Measurements from ENCODE around the gene MCUB.
A peak's percentile ranks its signal among the peaks of the same experiment; 100 is the strongest.
"Not testable (repeated sequence)": the region's sequence is repeated elsewhere in the genome, so short reads cannot be mapped to it uniquely, and the experiment has no call there.

MCUB gene

GRCh38 chr4:109559983-109560686 lies at the start of gene MCUB:
Gene MCUB, plus strand, starts transcription at chr4:109560246. Its CDS starts 92 bp downstream, at chr4:109560338.
- peak within 1 kb of the TSS; percentile 54 to 79 for H3K4me3 ChIP-seq (ENCODE audit: low read length in 2 of 2)
- no peaks in the 10 kb centered on the region for H3K36me3 ChIP-seq (ENCODE audit: control insufficient read depth in 2 of 2, insufficient read depth in 2 of 2, low read length in 2 of 2)
- peak within 1 kb of the TSS; percentile 60 for H3K27ac ChIP-seq (ENCODE audit: low read length)
- H3K9ac ChIP-seq (ENCODE audit: low read length in 2 of 2) = peak within 1 kb of the TSS; percentile 68 to 72
- H3K4me1 ChIP-seq (ENCODE audit: control insufficient read depth, insufficient read depth, low read length) = peaks cover 10% of the 10 kb centered on the region
- H3K27me3 ChIP-seq (ENCODE audit: control insufficient read depth in 1 of 2, insufficient read depth in 2 of 2, low read length in 2 of 2) = no peaks in the 10 kb centered on the region
- no peaks in the 10 kb centered on the region for H3K9me3 ChIP-seq (ENCODE audit: control insufficient read depth in 2 of 2, low read length in 2 of 2)

DNA sequence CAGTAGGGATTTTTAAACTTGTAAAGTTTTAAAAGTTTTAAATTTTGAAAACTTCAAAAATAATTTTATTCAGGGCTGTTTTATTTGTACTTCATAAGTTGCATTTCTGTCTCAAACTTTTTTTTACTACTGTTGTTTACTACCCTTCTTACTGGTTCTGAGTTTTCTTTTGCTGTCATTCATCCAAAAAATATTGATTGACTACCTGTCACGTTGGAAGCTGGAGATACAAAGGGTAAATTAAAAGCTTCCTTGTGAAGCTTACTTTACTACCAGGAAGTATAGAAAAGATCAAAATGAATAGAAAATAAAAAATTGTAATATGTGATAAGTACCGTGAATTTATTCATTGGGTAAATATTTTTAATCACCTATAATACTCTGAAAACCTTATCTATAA lies 49.4 kb upstream of the MCUB start:
- Histone ChIP-seq H3K9me3 (ENCODE audit: control insufficient read depth in 2 of 2, low read length in 2 of 2) (no peaks in the 10 kb centered on the region), H3K36me3 (ENCODE audit: control insufficient read depth in 2 of 2, insufficient read depth in 2 of 2, low read length in 2 of 2) (peaks cover 2 to 5% of the 10 kb centered on the region in 2 donors), H3K27ac (ENCODE audit: low read length) (no peak overlapping the region), H3K4me1 (ENCODE audit: control insufficient read depth, insufficient read depth, low read length) (no peaks in the 10 kb centered on the region), H3K27me3 (ENCODE audit: control insufficient read depth in 1 of 2, insufficient read depth in 2 of 2, low read length in 2 of 2) (no peaks in the 10 kb centered on the region), H3K4me3 (ENCODE audit: low read length in 2 of 2) (no peak overlapping the region), H3K9ac (ENCODE audit: low read length in 2 of 2) (no peak overlapping the region)

DNA sequence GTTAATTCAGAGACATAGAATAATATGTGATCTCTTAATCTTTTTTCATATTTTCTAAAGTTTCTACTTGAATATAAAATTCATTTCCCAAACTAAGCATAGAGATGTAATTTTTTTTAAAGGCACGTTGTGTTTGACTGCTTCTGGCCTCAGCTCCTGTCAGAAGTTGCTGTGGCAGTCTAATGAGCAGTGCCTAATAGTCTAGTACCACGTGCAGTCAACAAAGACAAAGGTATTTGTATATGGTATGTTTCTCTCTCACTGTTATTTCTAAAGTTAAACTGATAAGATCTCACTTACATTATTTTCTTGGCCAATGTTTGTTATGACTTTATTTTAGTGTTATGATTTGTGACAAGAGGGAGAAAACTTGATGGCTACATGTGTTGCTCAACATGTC lies 48.6 kb upstream of the MCUB start:
- H3K27me3 ChIP-seq (ENCODE audit: control insufficient read depth in 1 of 2, insufficient read depth in 2 of 2, low read length in 2 of 2) = no peaks in the 10 kb centered on the region
- H3K4me3 ChIP-seq (ENCODE audit: low read length in 2 of 2) = no peak overlapping the region
- H3K9me3 ChIP-seq (ENCODE audit: control insufficient read depth in 2 of 2, low read length in 2 of 2) = no peaks in the 10 kb centered on the region
- peaks cover 2 to 5% of the 10 kb centered on the region in 2 donors for H3K36me3 ChIP-seq (ENCODE audit: control insufficient read depth in 2 of 2, insufficient read depth in 2 of 2, low read length in 2 of 2)
- no peak overlapping the region for H3K9ac ChIP-seq (ENCODE audit: low read length in 2 of 2)
- no peak overlapping the region for H3K27ac ChIP-seq (ENCODE audit: low read length)
- no peaks in the 10 kb centered on the region for H3K4me1 ChIP-seq (ENCODE audit: control insufficient read depth, insufficient read depth, low read length)

GRCh38 chr4:109513368-109513767 lies 46.7 kb upstream of the MCUB start:
- H3K36me3 ChIP-seq (ENCODE audit: control insufficient read depth in 2 of 2, insufficient read depth in 2 of 2, low read length in 2 of 2) = peaks cover 5 to 15% of the 10 kb centered on the region in 2 donors
- not testable (repeated sequence) for H3K9me3 ChIP-seq (ENCODE audit: control insufficient read depth in 2 of 2, low read length in 2 of 2); H3K4me1 ChIP-seq (ENCODE audit: control insufficient read depth, insufficient read depth, low read length); H3K27ac ChIP-seq (ENCODE audit: low read length); H3K9ac ChIP-seq (ENCODE audit: low read length in 2 of 2); H3K27me3 ChIP-seq (ENCODE audit: control insufficient read depth in 1 of 2, insufficient read depth in 2 of 2, low read length in 2 of 2); H3K4me3 ChIP-seq (ENCODE audit: low read length in 2 of 2)

- Histone ChIP-seq H3K27ac (ENCODE audit: low read length) (no peak overlapping the region), H3K9ac (ENCODE audit: low read length in 2 of 2) (no peak overlapping the region), H3K27me3 (ENCODE audit: control insufficient read depth in 1 of 2, insufficient read depth in 2 of 2, low read length in 2 of 2) (no peaks in the 10 kb centered on the region), H3K36me3 (ENCODE audit: control insufficient read depth in 2 of 2, insufficient read depth in 2 of 2, low read length in 2 of 2) (peaks cover 51 to 56% of the 10 kb centered on the region in 2 donors), H3K4me3 (ENCODE audit: low read length in 2 of 2) (no peak overlapping the region), H3K9me3 (ENCODE audit: control insufficient read depth in 2 of 2, low read length in 2 of 2) (no peaks in the 10 kb centered on the region), H3K4me1 (ENCODE audit: control insufficient read depth, insufficient read depth, low read length) (no peaks in the 10 kb centered on the region)
Measured at GRCh38 chr4:109532182-109532581, 27.9 kb upstream of the MCUB start.

- Histone ChIP-seq H3K4me1 (ENCODE audit: control insufficient read depth, insufficient read depth, low read length) (no peaks in the 10 kb centered on the region), H3K9ac (ENCODE audit: low read length in 2 of 2) (no peak overlapping the region), H3K27ac (ENCODE audit: low read length) (no peak overlapping the region), H3K9me3 (ENCODE audit: control insufficient read depth in 2 of 2, low read length in 2 of 2) (no peaks in the 10 kb centered on the region), H3K27me3 (ENCODE audit: control insufficient read depth in 1 of 2, insufficient read depth in 2 of 2, low read length in 2 of 2) (no peaks in the 10 kb centered on the region), H3K36me3 (ENCODE audit: control insufficient read depth in 2 of 2, insufficient read depth in 2 of 2, low read length in 2 of 2) (peaks cover 9 to 13% of the 10 kb centered on the region in 2 donors), H3K4me3 (ENCODE audit: low read length in 2 of 2) (no peak overlapping the region)
Measured at GRCh38 chr4:109545401-109545800, 14.6 kb upstream of the MCUB start.

DNA sequence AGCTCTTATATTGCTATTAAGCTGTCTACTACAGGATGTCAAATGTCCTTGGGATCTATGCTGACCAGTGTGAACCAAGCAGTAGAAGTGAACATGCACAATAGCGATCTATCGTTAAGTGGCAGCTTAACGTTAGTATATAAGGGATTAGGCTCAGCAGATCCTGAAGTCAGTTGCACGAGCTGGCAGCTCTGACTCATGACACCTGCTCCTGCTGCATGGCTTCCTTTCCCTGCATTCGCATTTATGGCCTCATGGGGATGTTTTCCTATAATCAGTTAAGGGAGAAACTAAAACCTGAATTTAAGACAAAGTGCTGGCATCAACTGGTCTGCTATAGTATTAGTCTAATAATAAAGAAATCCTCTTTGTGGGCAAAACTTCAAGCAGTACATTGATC lies 12.7 kb upstream of the MCUB start:
- H3K4me3 ChIP-seq (ENCODE audit: low read length in 2 of 2) = no peak overlapping the region
- no peaks in the 10 kb centered on the region for H3K27me3 ChIP-seq (ENCODE audit: control insufficient read depth in 1 of 2, insufficient read depth in 2 of 2, low read length in 2 of 2)
- no peaks in the 10 kb centered on the region for H3K9me3 ChIP-seq (ENCODE audit: control insufficient read depth in 2 of 2, low read length in 2 of 2)
- no peak overlapping the region for H3K9ac ChIP-seq (ENCODE audit: low read length in 2 of 2)
- no peaks in the 10 kb centered on the region for H3K4me1 ChIP-seq (ENCODE audit: control insufficient read depth, insufficient read depth, low read length)
- peaks cover 5 to 13% of the 10 kb centered on the region in 2 donors for H3K36me3 ChIP-seq (ENCODE audit: control insufficient read depth in 2 of 2, insufficient read depth in 2 of 2, low read length in 2 of 2)
- H3K27ac ChIP-seq (ENCODE audit: low read length) = no peak overlapping the region

GRCh38 chr4:109548655-109549054 lies 11.4 kb upstream of the MCUB start:
- H3K4me3 ChIP-seq (ENCODE audit: low read length in 2 of 2) = no peak overlapping the region
- no peak overlapping the region for H3K27ac ChIP-seq (ENCODE audit: low read length)
- no peak overlapping the region for H3K9ac ChIP-seq (ENCODE audit: low read length in 2 of 2)
- peaks cover 5 to 11% of the 10 kb centered on the region in 2 donors for H3K36me3 ChIP-seq (ENCODE audit: control insufficient read depth in 2 of 2, insufficient read depth in 2 of 2, low read length in 2 of 2)
- no peaks in the 10 kb centered on the region for H3K9me3 ChIP-seq (ENCODE audit: control insufficient read depth in 2 of 2, low read length in 2 of 2)
- no peaks in the 10 kb centered on the region for H3K4me1 ChIP-seq (ENCODE audit: control insufficient read depth, insufficient read depth, low read length)
- no peaks in the 10 kb centered on the region for H3K27me3 ChIP-seq (ENCODE audit: control insufficient read depth in 1 of 2, insufficient read depth in 2 of 2, low read length in 2 of 2)

DNA sequence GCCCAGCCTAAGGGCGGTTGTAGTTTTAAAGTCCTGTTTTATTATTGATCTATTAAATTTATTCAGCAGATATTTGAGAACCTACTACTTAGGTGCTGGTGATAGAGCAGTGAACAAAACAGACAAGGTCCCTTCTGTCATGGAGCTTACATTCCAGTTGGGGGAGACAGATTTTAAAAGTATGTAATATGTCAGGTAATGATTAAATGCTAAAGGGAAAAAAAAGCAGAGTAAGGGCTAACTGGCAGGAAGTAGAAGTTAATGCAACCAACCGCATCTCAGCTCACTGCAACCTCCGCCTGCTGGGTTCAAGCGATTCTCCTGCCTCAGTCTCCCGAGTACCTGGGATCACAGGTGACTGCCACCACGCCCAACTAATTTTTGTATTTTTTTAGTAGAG lies 7.8 kb upstream of the MCUB start:
- H3K27ac ChIP-seq (ENCODE audit: low read length) = no peak overlapping the region
- H3K9ac ChIP-seq (ENCODE audit: low read length in 2 of 2) = no peak overlapping the region
- H3K27me3 ChIP-seq (ENCODE audit: control insufficient read depth in 1 of 2, insufficient read depth in 2 of 2, low read length in 2 of 2) = no peaks in the 10 kb centered on the region
- peaks cover 0 to 5% of the 10 kb centered on the region in 2 donors for H3K36me3 ChIP-seq (ENCODE audit: control insufficient read depth in 2 of 2, insufficient read depth in 2 of 2, low read length in 2 of 2)
- H3K4me3 ChIP-seq (ENCODE audit: low read length in 2 of 2) = no peak overlapping the region
- no peaks in the 10 kb centered on the region for H3K4me1 ChIP-seq (ENCODE audit: control insufficient read depth, insufficient read depth, low read length)
- no peaks in the 10 kb centered on the region for H3K9me3 ChIP-seq (ENCODE audit: control insufficient read depth in 2 of 2, low read length in 2 of 2)

DNA sequence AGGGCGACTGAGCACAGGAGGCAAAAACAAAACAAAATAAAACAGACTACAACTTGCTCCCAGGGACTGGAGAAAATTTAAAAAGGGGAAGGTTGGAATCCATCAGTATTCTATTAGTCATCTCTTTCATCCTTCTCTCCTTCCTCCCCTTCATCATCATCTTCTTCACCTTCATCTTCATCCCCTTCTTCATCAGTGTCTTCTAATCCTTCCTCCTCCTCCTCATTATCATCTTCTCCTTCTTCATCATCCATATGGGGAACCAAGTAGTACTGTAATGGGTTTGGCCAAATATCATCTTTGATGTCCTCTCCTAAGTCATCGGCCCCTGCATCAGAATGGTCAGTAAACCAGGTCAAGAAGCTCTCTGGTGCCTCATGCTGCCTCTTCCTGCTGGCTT lies 6.9 kb upstream of the MCUB start:
- no peaks in the 10 kb centered on the region for H3K27me3 ChIP-seq (ENCODE audit: control insufficient read depth in 1 of 2, insufficient read depth in 2 of 2, low read length in 2 of 2)
- no peaks in the 10 kb centered on the region for H3K9me3 ChIP-seq (ENCODE audit: control insufficient read depth in 2 of 2, low read length in 2 of 2)
- no peak overlapping the region for H3K4me3 ChIP-seq (ENCODE audit: low read length in 2 of 2)
- no peak overlapping the region for H3K27ac ChIP-seq (ENCODE audit: low read length)
- no peak overlapping the region for H3K9ac ChIP-seq (ENCODE audit: low read length in 2 of 2)
- no peaks in the 10 kb centered on the region for H3K4me1 ChIP-seq (ENCODE audit: control insufficient read depth, insufficient read depth, low read length)
- H3K36me3 ChIP-seq (ENCODE audit: control insufficient read depth in 2 of 2, insufficient read depth in 2 of 2, low read length in 2 of 2) = peaks cover 0 to 5% of the 10 kb centered on the region in 2 donors

DNA sequence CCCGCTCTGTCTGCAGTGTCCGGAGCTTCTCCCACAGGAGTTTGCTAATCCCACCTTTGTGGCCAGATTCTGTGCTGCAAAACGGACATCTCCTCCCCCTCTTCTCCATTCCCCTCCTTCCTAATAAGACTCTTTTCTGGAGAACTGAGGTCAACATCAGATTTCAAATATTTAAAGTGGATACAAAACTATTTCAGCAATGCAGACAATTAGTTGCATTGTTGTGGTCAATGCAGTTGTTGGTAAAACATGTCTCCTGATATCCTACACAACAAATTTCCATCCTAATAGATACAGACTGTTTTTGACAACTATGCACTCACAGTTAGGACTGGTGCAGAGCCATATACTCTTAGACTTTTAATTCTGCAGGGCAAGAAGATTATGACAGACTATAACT lies 5.1 kb upstream of the MCUB start:
- Histone ChIP-seq H3K27me3 (ENCODE audit: control insufficient read depth in 1 of 2, insufficient read depth in 2 of 2, low read length in 2 of 2) (no peaks in the 10 kb centered on the region), H3K4me1 (ENCODE audit: control insufficient read depth, insufficient read depth, low read length) (peaks cover under 1% of the 10 kb centered on the region), H3K9me3 (ENCODE audit: control insufficient read depth in 2 of 2, low read length in 2 of 2) (no peaks in the 10 kb centered on the region), H3K36me3 (ENCODE audit: control insufficient read depth in 2 of 2, insufficient read depth in 2 of 2, low read length in 2 of 2) (peaks cover 0 to 2% of the 10 kb centered on the region in 2 donors), H3K9ac (ENCODE audit: low read length in 2 of 2) (no peak overlapping the region), H3K27ac (ENCODE audit: low read length) (no peak overlapping the region), H3K4me3 (ENCODE audit: low read length in 2 of 2) (no peak overlapping the region)
